AG09319 (cell line): ENCODE results near the gene CFAP69.

Experiments
- DNase-seq: peaks from one replicate; pipeline ENCODE4 v3.0.0-alpha.2; 2010; ENCODE audit warnings: low read depth; ENCODE audit errors: extremely low read depth
- TF ChIP-seq, protein P1 (sequence below): IDR thresholded peaks from 2 replicates; pipeline ENCODE4 v1.5.1; 2011; ENCODE audit warnings: low read depth, mild to moderate bottlenecking, inconsistent platforms, low read length, moderate library complexity

The CFAP69 gene

GRCh38 chr7:90222811-90223725, 21.9 kb upstream of the CFAP69 start:
- DNase-seq = peak; percentile 66
- TF ChIP-seq, protein P1, sequence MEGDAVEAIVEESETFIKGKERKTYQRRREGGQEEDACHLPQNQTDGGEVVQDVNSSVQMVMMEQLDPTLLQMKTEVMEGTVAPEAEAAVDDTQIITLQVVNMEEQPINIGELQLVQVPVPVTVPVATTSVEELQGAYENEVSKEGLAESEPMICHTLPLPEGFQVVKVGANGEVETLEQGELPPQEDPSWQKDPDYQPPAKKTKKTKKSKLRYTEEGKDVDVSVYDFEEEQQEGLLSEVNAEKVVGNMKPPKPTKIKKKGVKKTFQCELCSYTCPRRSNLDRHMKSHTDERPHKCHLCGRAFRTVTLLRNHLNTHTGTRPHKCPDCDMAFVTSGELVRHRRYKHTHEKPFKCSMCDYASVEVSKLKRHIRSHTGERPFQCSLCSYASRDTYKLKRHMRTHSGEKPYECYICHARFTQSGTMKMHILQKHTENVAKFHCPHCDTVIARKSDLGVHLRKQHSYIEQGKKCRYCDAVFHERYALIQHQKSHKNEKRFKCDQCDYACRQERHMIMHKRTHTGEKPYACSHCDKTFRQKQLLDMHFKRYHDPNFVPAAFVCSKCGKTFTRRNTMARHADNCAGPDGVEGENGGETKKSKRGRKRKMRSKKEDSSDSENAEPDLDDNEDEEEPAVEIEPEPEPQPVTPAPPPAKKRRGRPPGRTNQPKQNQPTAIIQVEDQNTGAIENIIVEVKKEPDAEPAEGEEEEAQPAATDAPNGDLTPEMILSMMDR = no peak

DNA sequence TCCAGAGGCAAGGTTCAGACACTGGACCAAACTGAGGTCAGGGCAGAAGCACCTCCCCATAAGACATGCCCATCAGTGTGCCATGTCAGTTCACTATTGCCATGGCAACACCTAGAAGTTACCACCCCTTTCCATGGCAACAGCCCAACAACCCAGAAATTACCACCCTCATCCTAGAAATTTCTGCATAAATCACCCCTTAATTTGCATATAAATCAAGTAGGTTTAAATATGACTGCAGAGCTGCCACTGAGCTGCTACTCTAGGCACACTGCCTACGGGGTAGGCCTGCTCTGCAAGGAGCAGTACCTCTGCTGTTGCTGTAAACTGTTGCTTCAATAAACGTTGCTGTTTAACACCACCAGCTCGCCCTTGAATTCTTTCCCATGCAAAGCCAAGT, 20.8 kb upstream of the CFAP69 start:
- TF ChIP-seq, protein P1 = no peak
- DNase-seq = no peak

DNA sequence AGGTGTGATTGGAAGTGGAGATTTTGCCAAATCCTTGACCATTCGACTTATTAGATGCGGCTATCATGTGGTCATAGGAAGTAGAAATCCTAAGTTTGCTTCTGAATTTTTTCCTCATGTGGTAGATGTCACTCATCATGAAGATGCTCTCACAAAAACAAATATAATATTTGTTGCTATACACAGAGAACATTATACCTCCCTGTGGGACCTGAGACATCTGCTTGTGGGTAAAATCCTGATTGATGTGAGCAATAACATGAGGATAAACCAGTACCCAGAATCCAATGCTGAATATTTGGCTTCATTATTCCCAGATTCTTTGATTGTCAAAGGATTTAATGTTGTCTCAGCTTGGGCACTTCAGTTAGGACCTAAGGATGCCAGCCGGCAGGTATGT, 19.8 kb upstream of the CFAP69 start:
- TF ChIP-seq, protein P1 = no peak
- DNase-seq = no peak

DNA sequence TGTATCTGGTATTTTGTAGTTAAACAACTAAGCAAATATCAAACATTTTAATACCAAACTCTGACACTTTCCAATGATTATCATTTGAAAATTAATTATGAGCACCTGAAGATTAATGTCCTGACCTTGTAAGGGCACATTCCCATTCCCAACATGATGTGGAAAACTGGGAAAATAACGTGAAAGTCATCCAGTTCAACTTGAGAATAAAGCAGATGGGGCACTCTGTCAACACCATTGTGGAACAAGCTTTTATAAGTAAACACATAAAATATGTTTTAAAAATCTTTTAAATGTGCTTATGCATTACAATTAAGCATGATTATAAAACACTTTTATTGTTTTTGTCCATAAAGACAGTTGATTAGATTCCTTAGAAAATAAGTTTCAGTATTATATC, 19.4 kb upstream of the CFAP69 start:
- TF ChIP-seq, protein P1 = no peak
- no peak for DNase-seq

- DNase-seq = no peak
- TF ChIP-seq, protein P1 = no peak
Measured at GRCh38 chr7:90227259-90227658, 17.7 kb upstream of the CFAP69 start.

DNA sequence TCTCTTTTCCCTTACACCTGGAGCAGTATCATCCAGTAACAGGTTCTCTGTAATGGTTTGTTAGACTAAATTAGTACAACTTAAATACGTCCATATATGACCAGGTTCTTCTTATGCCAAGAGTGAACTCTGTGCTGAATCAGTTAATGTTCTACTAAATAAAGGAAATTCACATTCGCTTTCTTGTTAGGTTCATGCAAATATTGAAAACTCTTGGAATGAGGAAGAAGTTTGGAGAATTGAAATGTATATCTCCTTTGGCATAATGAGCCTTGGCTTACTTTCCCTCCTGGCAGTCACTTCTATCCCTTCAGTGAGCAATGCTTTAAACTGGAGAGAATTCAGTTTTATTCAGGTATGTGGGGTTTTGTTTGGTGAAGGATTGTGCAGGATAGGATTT, 15.3 kb upstream of the CFAP69 start:
- no peak for DNase-seq
- TF ChIP-seq, protein P1 = no peak

GRCh38 chr7:90230834-90231233, 14.1 kb upstream of the CFAP69 start:
- TF ChIP-seq, protein P1 = no peak
- DNase-seq = no peak
